ENCODE results near the gene MEGF9.

- no peak for TF ChIP-seq CTCF (IDR thresholded peaks at IDR 0.05; ENCODE audit: extremely low read depth in 1 of 2, insufficient read depth in 1 of 2, low read depth in 1 of 2, low read length in 2 of 2)
- no peak for TF ChIP-seq POLR2A (IDR thresholded peaks at IDR 0.05; ENCODE audit: low read depth, low read length)
- TF ChIP-seq MAX (IDR thresholded peaks at IDR 0.05; ENCODE audit: insufficient read depth, insufficient read length) = no peak
- TF ChIP-seq FOS (IDR thresholded peaks at IDR 0.05; ENCODE audit: borderline replicate concordance, insufficient read depth, low read length) = no peak
- no peak for TF ChIP-seq EZH2 (IDR thresholded peaks at IDR 0.05; ENCODE audit: borderline replicate concordance, low read depth, low read length, severe bottlenecking)
Observed at GRCh38 chr9:120628207-120628924, 85.9 kb downstream of the MEGF9 start.
